Left ventricle myocardium inferior (tissue), 1 donor: ENCODE measurements around the gene RSPO1. TPM values are rescaled to one million over a fixed set of nuclear protein-coding genes. Genes with fewer than 3 reads are reported as not detected.
A peak's percentile ranks its signal among the peaks of the same experiment; 100 is the strongest.
"Not testable (repeated sequence)": the region's sequence is repeated elsewhere in the genome, so short reads cannot be mapped to it uniquely, and the experiment has no call there.

Source experiments
- DNase-seq: peaks from one replicate; pipeline ENCODE4 v3.0.0-alpha.2; 2020
- H3K27ac ChIP-seq: fragments of 200-600 bp; replicated peaks from 2 replicates; pipeline ENCODE4 v1.8.0; 2021
- H3K27me3 ChIP-seq: fragments of 200-600 bp; 2 replicates; pipeline ENCODE4 v1.8.0; 2021; ENCODE audit warnings: low read depth
- H3K36me3 ChIP-seq: fragments of 200-600 bp; 2 replicates; pipeline ENCODE4 v1.8.0; 2021
- H3K4me1 ChIP-seq: fragments of 200-600 bp; 2 replicates; pipeline ENCODE4 v1.8.0; 2021
- H3K4me3 ChIP-seq: fragments of 200-600 bp; 2 replicates; pipeline ENCODE4 v1.8.0; 2021; ENCODE audit warnings: mild to moderate bottlenecking, moderate library complexity
- H3K9me3 ChIP-seq: fragments of 200-600 bp; replicated peaks from 2 replicates; pipeline ENCODE4 v1.8.0; 2021
- intact Hi-C: fragments of 100-400 bp; cut with micrococcal nuclease; formaldehyde crosslinking; loops from one replicate; pipeline ENCODE4 v1.11.0; 2022
- total RNA-seq: library from RNA; stranded (reverse); fragmentation: NEBNext Ultra II Directional; extraction: Animal tissue kit (Norgen Biotek cat#: 25700); gene quantifications from one replicate; pipeline ENCODE4 v1.2.1, GENCODE V29; 2021
- TF ChIP-seq, protein P1 (sequence below): fragments of 200-600 bp; IDR thresholded peaks from 2 replicates; pipeline ENCODE4 v1.8.0; 2021; ENCODE audit warnings: antibody characterized with exemption, mild to moderate bottlenecking, borderline replicate concordance
- donor health status: DM: no; HTN: yes; CAD: no; lungs with severe emphysema.

Gene RSPO1
- total RNA-seq, 1 donor from 2014 or later: not detected

DNA sequence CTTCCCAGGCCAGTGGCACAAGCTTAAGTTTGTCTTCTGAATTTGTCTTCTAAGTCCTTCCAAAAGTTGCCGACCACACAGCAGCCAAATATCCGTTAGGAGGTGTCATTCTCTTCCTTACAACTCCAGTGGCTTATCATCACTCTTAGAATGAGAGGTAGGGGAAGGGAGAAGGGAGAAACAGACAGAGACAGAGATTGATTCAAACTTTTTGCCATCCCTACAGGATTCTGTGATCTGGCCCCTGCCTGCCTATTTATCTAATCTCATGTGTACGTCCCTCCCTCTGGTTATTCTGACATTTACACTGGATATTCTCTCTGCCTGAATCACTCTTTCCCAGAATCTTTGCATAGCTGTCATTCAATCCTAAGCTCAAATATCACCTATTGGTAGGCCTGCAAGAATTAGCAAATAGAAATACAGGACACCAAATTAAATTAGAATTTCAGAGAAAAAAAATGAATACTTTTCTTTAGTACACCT lies 38.5 kb downstream of the RSPO1 start:
- intact Hi-C loops: loop anchor here (5.0 kb wide), 1 partner anchor 86 kb away; no protein-coding TSS in a partner anchor
- H3K27me3 ChIP-seq: no peaks in the 10 kb centered on the region
- DNase-seq: no peak
- TF ChIP-seq, protein P1, sequence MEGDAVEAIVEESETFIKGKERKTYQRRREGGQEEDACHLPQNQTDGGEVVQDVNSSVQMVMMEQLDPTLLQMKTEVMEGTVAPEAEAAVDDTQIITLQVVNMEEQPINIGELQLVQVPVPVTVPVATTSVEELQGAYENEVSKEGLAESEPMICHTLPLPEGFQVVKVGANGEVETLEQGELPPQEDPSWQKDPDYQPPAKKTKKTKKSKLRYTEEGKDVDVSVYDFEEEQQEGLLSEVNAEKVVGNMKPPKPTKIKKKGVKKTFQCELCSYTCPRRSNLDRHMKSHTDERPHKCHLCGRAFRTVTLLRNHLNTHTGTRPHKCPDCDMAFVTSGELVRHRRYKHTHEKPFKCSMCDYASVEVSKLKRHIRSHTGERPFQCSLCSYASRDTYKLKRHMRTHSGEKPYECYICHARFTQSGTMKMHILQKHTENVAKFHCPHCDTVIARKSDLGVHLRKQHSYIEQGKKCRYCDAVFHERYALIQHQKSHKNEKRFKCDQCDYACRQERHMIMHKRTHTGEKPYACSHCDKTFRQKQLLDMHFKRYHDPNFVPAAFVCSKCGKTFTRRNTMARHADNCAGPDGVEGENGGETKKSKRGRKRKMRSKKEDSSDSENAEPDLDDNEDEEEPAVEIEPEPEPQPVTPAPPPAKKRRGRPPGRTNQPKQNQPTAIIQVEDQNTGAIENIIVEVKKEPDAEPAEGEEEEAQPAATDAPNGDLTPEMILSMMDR: no peak
- H3K4me3 ChIP-seq: peak overlapping the region; percentile 85
- peaks cover 27% of the 10 kb centered on the region for H3K4me1 ChIP-seq
- peak overlapping the region; percentile 85 for H3K27ac ChIP-seq
- H3K9me3 ChIP-seq: no peaks in the 10 kb centered on the region
- peaks cover 15% of the 10 kb centered on the region for H3K36me3 ChIP-seq

DNA sequence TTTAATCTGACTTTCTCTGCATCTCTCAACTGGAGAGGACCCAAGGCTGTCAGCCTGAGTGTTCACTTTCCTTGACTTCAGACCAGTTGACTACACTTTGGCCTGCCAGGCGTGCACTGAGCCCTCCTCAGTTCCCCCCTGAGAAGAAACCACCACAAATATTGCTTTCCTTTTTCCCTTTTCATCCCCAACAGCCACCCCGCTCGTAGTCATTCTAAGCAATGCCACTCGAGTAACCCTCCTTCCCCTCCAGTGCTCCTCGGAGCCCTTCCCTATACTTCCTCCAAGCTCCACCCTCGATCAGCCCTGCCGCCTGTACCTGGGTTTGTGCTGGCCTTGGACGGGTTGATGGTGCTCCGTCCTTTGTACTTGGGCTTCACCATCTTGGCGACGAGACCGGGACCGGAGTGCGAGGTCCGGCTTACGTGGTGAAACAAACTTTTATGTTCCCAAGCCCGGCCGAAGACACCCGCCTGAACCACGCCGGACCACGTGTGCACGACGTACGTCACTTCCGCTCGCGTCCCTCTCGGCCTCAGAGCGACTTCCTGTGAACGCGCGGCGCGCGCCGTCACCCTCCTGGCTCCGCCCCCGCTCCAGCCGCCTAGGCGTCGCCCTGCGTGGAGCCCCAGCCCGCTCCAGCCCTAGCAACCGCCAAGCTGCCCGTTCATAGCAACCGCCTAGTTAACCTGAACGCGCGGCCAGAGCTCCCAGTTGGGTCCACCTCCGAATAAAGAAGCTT lies 39.1 kb downstream of the RSPO1 start, which contains the start of gene GNL2:
Gene GNL2, minus strand, starts transcription at position 498 of the 742 bp plus-strand sequence. Its CDS starts 115 bp downstream, at position 383.
- no peaks in the 10 kb centered on the region for H3K9me3 ChIP-seq
- H3K4me1 ChIP-seq: peaks cover 27% of the 10 kb centered on the region
- peak; percentile 98 for DNase-seq
- intact Hi-C loops: loop anchor here (5.0 kb wide), 1 partner anchor 87 kb away; no protein-coding TSS in a partner anchor
- H3K27me3 ChIP-seq: no peaks in the 10 kb centered on the region
- peak within 1 kb of the TSS; percentile 85 for H3K4me3 ChIP-seq
- TF ChIP-seq, protein P1: no peak
- peaks cover 21% of the 10 kb centered on the region for H3K36me3 ChIP-seq
- peak within 1 kb of the TSS; percentile 85 for H3K27ac ChIP-seq

DNA sequence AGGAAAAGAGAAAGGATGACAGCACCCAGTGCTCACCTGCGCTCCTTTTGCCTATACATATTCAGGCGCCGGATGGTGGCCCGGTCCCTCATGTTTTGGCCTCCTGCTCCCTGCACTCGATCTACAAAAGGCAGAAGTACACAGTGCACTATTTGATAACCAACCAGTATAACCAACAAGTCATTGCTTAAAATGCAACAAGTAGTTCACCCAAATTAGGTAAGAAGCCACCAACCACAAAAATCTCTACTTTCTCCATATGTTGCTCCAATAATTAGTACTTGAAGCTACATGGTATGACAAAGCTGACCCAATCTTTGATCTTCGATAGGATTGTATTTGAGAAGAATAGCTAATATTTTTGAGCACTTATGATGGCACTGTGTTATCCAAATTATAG lies 41.0 kb downstream of the RSPO1 start:
- Histone ChIP-seq H3K9me3 (no peaks in the 10 kb centered on the region), H3K4me1 (peaks cover 27% of the 10 kb centered on the region), H3K27me3 (no peaks in the 10 kb centered on the region), H3K4me3 (no peak overlapping the region), H3K27ac (no peak overlapping the region), H3K36me3 (peaks cover 40% of the 10 kb centered on the region)
- intact Hi-C loops: no loop called here
- TF ChIP-seq, protein P1: no peak
- DNase-seq: no peak

DNA sequence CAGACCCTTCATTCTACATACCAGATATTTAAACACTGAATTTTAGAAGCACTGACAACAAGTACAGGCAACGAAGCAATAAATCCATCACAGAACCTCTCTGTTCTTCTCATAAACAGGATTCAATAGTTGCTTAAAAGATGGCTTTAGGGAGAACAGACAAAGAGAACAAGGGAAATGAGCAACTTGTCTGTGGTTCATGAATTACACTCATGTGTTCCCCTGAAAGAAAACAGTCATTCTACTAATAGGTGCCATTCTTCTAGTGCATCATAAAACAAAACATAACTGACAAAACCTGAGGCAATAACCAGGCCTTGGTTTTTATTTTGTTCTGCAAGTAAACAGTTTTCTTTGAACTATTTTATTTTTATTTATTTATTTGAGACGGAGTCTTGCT lies 45.8 kb downstream of the RSPO1 start:
- TF ChIP-seq, protein P1: no peak

DNA sequence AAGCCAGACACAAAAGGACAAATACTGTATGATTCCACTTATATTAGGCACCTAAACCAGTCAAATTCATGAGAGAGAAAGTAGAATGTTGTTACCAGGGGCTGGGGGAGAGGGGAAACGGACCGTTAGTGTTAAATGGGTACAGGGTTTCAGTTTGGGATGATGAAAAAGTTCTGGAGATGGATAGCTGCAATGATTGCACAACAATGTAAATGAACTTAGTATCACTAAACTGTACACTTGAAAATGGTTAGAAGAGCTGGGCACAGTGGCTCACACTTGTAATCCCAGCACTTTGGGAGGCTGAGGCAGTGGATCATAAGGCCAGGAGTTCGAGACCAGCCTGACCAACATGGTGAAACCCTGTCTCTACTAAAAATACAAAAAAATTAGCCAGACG lies 50.1 kb downstream of the RSPO1 start:
- peaks cover 96% of the 10 kb centered on the region for H3K36me3 ChIP-seq
- H3K27me3 ChIP-seq, H3K27ac ChIP-seq, H3K4me1 ChIP-seq, DNase-seq, H3K4me3 ChIP-seq, H3K9me3 ChIP-seq, intact Hi-C loops: not testable (repeated sequence)

More for the DNA sequence above, 45.8 kb downstream of the RSPO1 start:
- no peak for DNase-seq
- Histone ChIP-seq H3K27me3 (no peaks in the 10 kb centered on the region), H3K4me1 (peaks cover 3% of the 10 kb centered on the region), H3K9me3 (no peaks in the 10 kb centered on the region), H3K4me3 (no peak overlapping the region), H3K27ac (no peak overlapping the region), H3K36me3 (peaks cover 84% of the 10 kb centered on the region)
- intact Hi-C loops: no loop called here

DNA sequence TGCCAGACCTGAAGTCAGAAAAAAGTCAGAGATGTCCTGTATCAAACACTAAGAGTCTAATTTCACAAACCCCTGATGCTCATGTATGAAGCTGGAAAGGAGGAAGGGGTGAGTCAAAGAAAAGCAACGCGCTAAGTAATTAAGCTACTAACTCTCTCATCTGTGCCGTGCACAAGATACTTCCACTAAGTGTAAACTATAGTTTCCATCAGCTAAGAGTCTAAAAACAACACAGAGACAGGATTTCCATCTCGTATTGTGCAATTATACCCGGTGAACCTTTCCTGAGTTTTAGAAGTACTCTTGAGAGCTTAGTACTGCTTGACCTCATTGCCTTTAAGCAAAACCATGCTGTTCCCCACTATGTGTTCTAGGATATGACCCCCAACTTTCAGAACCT lies 59.0 kb downstream of the RSPO1 start:
- Histone ChIP-seq H3K4me1 (no peaks in the 10 kb centered on the region), H3K4me3 (no peak overlapping the region), H3K27ac (no peak overlapping the region), H3K9me3 (no peaks in the 10 kb centered on the region), H3K36me3 (peaks cover 99% of the 10 kb centered on the region), H3K27me3 (no peaks in the 10 kb centered on the region)
- DNase-seq: no peak
- intact Hi-C loops: no loop called here
- TF ChIP-seq, protein P1: no peak
